ENCODE measurements around the gene ZNF77.
"Not testable (repeated sequence)": the region's sequence is repeated elsewhere in the genome, so short reads cannot be mapped to it uniquely, and the experiment has no call there.

The ZNF77 gene

DNA sequence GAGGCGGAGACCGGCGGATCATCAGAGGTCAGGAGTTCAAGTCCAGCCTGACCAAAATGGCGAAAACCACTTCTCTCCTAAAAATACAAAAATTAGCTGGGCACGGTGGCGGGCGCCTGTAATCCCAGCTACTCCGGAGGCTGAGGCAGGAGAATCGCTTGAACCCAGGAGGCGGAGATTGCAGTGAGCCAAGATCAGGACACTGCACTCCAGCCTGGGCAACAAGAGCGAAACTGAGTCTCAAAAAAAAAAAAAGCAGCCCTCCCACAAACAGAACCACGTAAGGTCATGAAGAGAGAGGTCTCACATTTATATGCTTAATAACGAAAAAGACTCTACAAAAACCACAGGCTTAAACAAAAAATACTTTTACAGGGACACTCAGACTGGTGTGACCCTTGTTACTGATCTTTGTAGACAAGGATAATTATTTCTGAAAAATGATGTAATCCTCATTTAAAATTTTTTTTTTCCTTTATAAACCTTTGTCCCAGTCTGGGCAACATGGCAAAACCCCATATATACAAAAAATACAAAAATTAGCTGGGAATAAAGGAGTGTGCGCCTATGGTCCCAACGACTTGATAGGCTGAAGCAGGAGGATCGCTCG lies 909 bp upstream of the ZNF77 start:
- TF ChIP-seq, protein P1, sequence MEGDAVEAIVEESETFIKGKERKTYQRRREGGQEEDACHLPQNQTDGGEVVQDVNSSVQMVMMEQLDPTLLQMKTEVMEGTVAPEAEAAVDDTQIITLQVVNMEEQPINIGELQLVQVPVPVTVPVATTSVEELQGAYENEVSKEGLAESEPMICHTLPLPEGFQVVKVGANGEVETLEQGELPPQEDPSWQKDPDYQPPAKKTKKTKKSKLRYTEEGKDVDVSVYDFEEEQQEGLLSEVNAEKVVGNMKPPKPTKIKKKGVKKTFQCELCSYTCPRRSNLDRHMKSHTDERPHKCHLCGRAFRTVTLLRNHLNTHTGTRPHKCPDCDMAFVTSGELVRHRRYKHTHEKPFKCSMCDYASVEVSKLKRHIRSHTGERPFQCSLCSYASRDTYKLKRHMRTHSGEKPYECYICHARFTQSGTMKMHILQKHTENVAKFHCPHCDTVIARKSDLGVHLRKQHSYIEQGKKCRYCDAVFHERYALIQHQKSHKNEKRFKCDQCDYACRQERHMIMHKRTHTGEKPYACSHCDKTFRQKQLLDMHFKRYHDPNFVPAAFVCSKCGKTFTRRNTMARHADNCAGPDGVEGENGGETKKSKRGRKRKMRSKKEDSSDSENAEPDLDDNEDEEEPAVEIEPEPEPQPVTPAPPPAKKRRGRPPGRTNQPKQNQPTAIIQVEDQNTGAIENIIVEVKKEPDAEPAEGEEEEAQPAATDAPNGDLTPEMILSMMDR (IDR thresholded peaks at IDR 0.05; ENCODE audit: control insufficient read depth, insufficient read depth, low read depth, low read length, missing control alignments) = no peak
- H3K4me3 ChIP-seq (ENCODE audit: control insufficient read depth, low read depth, low read length) = peak overlapping the region; percentile 82
- no peak for DNase-seq (ENCODE audit: low read depth)

DNA sequence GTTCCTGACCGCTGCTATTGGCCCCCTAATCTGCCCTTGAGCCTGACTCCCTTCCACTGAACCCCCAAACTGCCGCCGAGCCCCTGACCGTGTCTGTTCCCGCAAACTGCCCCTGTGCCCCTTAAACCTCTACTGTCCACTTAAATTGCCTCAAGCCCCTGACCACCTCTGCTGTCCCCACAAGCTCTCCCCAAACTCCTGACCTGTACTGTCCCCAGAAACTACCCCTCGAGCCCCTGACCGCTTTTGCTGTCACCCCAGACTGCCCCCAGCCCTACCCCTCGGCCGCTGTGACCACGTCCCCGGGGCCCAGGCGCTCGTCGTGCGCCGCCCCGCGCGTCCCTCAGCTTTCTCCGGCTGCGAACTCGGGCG lies 382 bp downstream of the ZNF77 start:
- TF ChIP-seq, protein P1 (IDR thresholded peaks at IDR 0.05; ENCODE audit: control insufficient read depth, insufficient read depth, low read depth, low read length, missing control alignments) = no peak
- H3K4me3 ChIP-seq (ENCODE audit: control insufficient read depth, low read depth, low read length) = peak overlapping the region; percentile 82
- no peak for DNase-seq (ENCODE audit: low read depth)

DNA sequence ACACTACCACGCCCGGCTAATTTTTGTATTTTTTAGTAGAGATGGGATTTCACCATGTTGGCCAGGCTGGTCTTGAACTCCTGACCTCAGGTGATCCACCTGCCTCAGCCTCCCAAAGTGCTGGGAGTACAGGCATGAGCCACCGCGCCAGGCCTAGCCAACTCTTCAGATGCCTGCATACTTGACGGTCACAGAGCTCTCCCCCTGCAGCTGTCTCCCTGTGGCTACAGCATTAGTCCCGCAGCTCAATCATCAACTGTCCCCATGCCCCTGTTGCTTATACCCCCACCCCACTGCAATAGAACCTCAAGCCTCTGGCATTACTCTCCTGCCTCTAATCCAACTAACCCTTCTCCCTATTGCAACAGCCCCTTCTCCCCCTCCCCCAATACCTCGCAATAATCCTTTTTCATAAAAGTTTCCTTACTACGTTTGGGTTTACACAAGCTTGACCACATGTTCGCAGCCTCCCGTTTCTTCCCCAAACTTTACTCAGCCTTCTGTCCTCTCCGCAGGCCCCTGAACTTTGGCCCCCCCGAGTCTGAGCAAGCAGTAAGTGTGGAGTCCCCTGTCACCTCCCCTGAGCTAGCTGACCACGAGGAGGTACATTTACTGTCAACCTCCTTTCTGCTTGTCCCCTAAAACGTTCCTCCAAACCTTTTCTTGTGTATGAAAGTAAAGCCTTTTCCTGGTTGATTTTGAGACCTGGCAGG lies 1.7 kb downstream of the ZNF77 start:
- TF ChIP-seq, protein P1 (IDR thresholded peaks at IDR 0.05; ENCODE audit: control insufficient read depth, insufficient read depth, low read depth, low read length, missing control alignments) = no peak
- H3K4me3 ChIP-seq (ENCODE audit: control insufficient read depth, low read depth, low read length) = no peak overlapping the region
- DNase-seq (ENCODE audit: low read depth) = no peak

DNA sequence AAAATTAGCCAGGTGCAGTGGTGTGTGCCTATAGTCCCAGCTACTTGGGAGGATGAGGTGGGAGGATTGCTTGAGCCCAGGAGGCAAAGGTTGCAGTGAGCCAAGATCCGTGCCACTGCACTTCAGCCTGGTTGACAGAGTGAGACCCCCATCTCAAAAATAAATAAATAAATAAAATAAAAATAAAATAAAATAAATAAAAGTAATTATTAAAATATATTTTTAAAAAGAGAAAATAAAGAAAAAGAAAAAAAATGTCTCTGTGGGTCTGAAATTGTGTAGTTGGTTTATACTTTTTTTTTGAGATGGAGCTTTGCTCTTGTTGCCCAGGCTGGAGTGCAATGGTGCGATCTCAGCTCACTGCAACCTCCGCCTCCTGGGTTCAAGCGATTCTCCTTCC lies 8.9 kb downstream of the ZNF77 start:
- not testable (repeated sequence) for DNase-seq (ENCODE audit: low read depth); H3K4me3 ChIP-seq (ENCODE audit: control insufficient read depth, low read depth, low read length)

GRCh38 chr19:2933490-2933910 lies 11.3 kb downstream of the ZNF77 start:
- no peak overlapping the region for H3K4me3 ChIP-seq (ENCODE audit: control insufficient read depth, low read depth, low read length)
- TF ChIP-seq, protein P1 (IDR thresholded peaks at IDR 0.05; ENCODE audit: control insufficient read depth, insufficient read depth, low read depth, low read length, missing control alignments) = no peak
- no peak for DNase-seq (ENCODE audit: low read depth)

DNA sequence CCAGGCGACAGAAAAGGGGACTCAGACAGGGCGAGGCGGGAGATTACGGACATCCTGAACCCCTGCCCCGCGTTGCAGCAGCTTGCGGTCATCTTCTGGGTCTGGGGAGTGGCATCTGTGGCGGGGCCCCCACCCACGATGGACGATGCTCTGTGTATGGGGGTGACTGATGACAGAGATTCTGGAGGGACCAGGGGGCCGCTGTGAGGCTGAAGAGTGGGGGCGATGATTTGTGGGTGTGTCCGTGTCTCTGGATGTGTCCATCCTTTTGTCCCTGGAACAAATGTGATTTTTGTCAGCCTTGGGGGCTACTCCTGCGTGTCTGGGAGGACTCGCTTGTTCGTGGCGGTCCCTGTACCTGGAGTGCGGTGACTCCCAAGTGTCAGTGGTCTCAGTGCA lies 17.7 kb downstream of the ZNF77 start:
- TF ChIP-seq, protein P1 (IDR thresholded peaks at IDR 0.05; ENCODE audit: control insufficient read depth, insufficient read depth, low read depth, low read length, missing control alignments) = no peak

DNA sequence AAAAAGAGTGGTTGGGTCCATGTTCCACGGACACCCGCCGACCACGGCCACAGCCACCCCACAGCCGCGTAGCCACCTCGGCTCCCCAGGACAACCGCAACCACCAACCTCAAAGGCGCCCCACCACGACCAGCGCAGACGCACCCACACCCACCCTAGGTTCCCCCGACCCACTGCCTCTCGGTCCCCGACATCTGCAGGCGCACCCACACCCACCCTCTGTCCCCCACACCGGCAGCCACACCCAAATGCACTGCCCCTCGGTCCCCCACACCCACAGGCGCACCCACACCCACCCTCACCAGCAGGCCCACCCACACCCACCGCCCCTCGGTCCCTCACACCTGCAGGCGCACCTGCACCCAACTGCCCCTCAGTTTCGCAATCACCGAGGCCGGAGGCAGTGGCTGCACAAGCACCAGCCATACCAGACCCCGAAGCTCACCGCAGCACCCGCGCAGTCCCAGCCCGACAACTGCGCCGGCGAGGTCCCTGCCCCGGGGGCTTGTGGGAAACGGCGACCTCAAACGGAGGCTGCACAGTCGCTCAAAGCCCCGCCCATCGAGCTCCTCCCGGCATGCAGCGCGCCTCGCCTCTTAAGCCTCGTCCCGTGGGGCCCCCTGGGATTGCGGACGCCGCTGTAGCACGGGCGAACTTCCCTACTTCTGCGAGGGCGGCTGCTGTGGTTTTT lies 18.3 kb downstream of the ZNF77 start:
- no peak overlapping the region for H3K4me3 ChIP-seq (ENCODE audit: control insufficient read depth, low read depth, low read length)
- TF ChIP-seq, protein P1 (IDR thresholded peaks at IDR 0.05; ENCODE audit: control insufficient read depth, insufficient read depth, low read depth, low read length, missing control alignments) = no peak
- no peak for DNase-seq (ENCODE audit: low read depth)

More for the DNA sequence above, 17.7 kb downstream of the ZNF77 start:
- no peak for DNase-seq (ENCODE audit: low read depth)
- H3K4me3 ChIP-seq (ENCODE audit: control insufficient read depth, low read depth, low read length) = no peak overlapping the region

All from AG09309 (cell line).